Measurements from ENCODE around the gene SFT2D1.

- TF ChIP-seq POLR2A (IDR thresholded peaks at IDR 0.05) (no peak), CTCF (IDR thresholded peaks at IDR 0.05) (no peak)
Observed at GRCh38 chr6:166279393-166279679, 63.0 kb downstream of the SFT2D1 start.

Data from body of pancreas (tissue), 4 donors.